ENCODE data around the gene NCL.
A peak's percentile ranks its signal among the peaks of the same experiment; 100 is the strongest.
"Not testable (repeated sequence)": the region's sequence is repeated elsewhere in the genome, so short reads cannot be mapped to it uniquely, and the experiment has no call there.

Gene NCL

GRCh38 chr2:231467613-231468530 lies 3.6 kb upstream of the NCL start:
- no peak for DNase-seq

GRCh38 chr2:231467016-231467545 lies 2.8 kb upstream of the NCL start:
- no peak for DNase-seq

GRCh38 chr2:231464576-231465540 lies 574 bp upstream of the NCL start:
- peak; percentile 99 for DNase-seq

- DNase-seq: no peak
Measured at GRCh38 chr2:231462729-231463465, 1.4 kb downstream of the NCL start.

DNA sequence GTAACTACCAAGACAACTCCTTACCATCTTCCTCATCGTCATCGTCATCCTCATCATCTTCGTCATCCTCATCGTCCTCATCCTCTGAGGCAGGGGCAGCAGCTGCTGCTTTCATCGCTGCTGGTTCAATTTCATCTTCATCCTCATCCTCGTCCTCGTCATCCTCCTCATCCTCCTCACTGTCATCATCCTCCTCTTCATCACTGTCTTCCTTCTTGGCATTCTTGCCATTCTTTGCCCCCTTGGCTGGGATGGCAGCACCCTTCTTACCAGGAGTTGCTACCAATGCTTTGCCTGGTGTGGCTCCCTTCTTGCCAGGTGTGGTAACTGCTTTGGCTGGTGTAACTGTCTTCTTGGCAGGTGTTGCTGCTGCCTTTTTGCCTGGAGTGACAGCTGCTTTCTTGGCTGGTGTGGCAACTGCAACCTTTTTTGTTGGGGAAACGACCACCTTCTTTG lies 2.7 kb downstream of the NCL start:
- no peak for DNase-seq

DNA sequence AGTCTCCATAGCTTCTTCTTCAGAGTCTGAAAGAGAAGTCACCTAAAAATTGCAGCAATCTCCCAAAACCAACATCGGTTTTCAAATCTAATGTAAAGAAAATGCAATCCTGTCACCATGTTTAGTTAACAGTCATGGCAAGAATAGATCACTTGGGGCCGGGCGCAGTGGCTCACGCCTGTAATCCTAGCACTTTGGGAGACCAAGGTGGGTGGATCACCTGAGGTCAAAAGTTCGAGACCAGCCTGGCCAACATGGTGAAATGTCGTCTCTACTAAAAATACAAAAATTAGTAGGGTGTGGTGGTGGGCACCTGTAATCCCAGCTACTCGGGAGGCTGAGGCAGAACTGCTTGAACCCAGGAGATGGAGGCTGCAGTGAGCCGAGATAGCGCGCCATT lies 3.4 kb downstream of the NCL start:
- not testable (repeated sequence) for DNase-seq

DNA sequence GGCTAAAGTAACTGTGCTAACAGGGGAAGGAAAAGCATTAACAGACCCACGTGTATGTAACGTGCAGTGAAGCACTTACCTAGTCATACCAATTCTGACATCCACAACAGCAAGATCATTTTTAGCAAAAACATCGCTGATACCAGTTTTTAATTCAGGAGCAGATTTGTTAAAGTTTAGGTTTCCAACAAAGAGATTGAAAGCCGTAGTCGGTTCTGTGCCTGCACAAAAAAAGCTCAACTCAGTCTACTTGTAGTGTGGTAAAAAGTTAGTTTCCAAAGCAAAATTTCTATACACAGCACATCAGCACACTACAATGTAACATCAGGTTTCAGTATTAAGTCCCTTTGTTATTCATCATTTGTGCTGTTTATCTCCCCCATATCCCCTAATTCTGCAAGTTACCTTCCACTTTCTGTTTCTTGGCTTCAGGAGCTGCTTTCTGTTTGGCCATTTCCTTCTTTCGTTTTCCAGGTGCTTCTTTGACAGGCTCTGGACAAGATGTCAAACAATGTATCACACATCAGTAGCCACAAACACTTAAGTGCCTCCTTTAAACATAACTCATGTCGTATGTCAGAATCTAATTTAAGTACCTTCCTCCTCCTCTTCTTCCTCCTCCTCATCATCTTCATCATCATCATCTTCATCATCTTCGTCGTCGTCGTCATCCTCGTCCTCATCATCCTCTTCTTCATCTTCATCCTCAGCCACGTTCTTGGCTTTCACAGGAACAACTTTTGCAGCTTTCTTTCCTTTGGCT lies 4.0 kb downstream of the NCL start:
- DNase-seq: no peak

GRCh38 chr2:231458368-231458767 lies 5.9 kb downstream of the NCL start:
- DNase-seq: no peak

- DNase-seq: no peak
Measured at GRCh38 chr2:231457101-231457500, 7.2 kb downstream of the NCL start.

GRCh38 chr2:231456295-231457004 lies 7.8 kb downstream of the NCL start:
- no peak for DNase-seq

- DNase-seq: no peak
Measured at GRCh38 chr2:231455890-231456289, 8.4 kb downstream of the NCL start.

- DNase-seq: no peak
Measured at GRCh38 chr2:231455222-231455621, 9.1 kb downstream of the NCL start.

DNA sequence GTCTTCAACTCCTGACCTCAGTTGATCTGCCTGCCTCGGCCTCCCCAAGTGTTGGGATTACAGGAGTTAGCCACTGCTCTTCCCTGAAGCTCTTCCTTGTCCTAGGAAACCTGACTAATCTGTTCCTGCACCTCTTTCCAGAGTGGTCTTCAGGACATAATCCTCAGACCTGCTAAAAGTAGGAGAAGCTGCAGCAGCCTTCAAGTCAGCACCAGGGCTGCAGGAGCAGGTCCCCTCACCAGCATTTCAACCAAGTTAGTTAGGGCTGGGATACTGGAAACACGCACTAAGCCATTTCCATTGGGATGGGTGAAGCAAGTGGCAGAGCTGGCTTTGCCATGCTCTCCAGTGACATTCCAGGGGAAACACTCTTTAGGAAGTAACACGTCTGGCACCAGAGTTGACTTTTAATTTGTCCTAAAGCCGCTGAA lies 9.9 kb downstream of the NCL start:
- no peak for DNase-seq

DNA sequence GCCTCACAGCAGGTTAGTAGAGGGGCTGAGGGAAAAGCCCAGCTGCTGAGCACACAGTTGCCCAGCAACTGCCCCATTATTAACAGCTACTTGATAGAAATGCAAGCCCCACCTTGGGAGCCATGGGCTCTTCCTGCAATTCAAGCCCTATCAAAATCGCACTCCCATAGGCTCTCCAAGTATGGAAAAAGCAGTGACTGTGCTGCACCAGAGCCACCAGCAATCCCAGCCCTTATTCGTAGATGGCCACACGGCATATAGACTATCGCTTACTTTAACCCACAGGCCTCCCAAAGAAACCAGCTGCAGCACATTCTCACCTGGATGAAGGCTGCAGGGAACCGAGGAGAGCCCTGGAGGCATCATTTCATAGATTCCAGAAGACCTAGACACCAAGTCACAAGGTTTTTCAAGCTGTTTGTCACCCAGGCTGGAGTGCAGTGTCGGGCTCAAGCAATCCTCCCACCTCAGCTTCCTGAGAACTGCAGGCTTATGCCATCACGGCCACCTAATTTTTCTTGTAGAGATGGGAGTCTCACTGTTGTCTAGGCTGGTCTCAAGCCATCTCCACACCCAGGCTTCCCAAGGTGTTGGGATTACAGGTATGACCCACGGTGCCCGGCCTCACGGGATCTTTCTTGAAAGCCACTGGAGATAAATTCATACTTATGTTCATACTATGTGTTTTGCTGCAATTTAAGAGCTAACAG lies 11.3 kb downstream of the NCL start:
- no peak for DNase-seq

DNA sequence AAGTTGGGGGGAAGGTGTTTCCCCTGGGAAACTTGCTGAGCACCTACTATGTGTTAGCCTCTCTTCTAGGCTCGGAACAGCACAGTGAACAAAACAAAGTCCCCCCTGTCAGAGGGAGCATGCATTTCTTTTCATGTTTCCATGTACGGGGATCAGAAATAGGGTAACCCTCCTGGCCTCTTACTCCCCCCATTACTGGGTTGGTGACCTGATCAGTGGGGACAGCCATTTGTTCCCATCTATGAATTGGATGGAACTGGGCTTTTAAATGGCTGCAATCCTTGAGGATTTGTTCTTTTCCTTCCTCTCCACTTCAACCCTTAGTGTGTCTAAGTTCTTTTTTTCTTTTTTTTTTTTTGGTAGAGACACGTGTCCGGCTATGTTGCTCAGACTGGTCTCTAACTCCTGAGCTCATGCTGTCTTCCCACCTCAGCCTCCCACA lies 13.7 kb downstream of the NCL start:
- no peak for DNase-seq

DNA sequence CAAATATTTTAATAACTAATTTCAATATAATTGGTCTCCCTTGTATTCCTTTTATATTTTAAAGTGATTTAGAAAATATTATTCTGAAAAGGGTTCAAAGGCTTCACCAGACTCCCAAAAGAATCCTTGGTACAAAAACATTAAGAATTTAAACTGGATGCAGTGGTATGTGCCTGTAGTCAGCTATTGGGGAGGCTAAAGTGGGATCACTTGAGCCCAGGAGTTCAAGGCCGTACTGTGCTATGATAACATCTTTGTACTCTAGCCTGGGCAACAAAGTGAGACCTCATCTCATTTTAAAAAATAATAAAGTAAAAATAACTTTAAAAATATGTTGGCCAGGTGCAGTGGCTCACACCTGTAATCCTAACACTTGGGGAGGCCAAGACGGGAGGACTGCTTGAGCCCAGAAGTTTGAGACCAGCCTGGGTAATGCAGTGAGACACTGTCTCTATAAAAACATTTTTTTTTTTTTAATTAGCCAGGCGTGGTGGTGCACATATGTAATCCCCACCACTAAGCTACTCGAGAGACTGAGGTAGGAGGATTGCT lies 14.7 kb downstream of the NCL start:
- DNase-seq: no peak

- no peak for DNase-seq
Measured at GRCh38 chr2:231436957-231437356, 27.3 kb downstream of the NCL start.

DNA sequence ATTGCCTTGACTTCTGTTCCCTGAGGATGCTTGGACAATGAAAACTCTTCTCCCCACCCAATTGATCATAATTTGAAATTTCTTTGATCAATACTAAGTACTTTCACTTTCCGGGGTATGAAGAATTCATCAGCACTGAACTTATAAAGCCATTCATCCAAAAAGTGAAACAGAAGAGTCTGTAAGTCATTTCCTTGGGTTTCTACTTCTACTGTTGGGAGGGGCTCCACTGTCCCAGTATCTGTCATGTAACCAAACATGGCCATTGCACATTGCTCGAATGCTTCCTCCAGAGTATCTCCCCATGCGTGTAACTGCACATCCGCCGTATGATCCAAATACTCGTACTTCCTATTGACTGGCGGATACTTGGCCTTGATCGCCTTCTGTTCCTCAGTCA lies 30.3 kb downstream of the NCL start:
- no peak for DNase-seq

DNA sequence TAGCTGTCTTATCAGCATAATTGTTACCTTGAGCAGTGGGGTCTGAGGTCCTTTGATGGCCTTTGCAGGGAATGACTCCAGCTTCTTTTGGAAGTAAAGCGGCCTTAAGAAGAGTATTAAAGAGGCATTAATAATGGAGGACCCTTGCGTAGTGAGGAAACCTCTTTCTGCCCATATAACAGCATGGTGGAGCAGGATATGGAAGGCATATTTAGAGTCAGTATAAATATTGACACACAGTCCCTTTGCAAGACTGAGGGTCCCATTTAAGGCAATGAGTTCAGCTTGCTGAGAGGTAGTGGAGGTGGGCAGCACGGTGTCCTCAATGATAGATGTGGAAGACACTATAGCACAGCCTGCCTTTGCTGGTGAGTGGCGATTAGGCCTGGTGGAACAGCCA lies 32.7 kb downstream of the NCL start:
- no peak for DNase-seq

DNA sequence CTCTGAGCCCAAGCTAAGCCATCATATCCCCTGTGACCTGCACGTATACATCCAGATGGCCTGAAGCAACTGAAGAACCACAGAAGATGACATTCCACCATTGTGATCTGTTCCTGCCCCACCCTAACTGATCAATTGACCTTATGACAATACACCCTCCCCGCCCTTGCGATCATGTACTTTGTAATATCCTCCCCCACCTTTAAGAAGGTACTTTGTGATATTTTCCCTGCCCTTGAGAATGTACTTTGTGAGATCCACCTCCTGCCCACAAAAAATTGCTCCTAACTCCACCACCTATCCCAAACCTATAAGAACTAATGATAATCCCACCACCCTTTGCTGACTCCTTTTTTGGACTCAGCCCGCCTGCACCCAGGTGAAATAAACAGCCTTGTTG lies 33.8 kb downstream of the NCL start:
- DNase-seq: not testable (repeated sequence)
